Measurements from ENCODE around the gene SP140. TPM values are rescaled to one million over a fixed set of nuclear protein-coding genes. Genes with fewer than 3 reads are reported as not detected.
"Not testable (repeated sequence)": the region's sequence is repeated elsewhere in the genome, so short reads cannot be mapped to it uniquely, and the experiment has no call there.

Gene SP140
- total RNA-seq, 1 experiment from 2014 or later: 0.41 TPM

DNA sequence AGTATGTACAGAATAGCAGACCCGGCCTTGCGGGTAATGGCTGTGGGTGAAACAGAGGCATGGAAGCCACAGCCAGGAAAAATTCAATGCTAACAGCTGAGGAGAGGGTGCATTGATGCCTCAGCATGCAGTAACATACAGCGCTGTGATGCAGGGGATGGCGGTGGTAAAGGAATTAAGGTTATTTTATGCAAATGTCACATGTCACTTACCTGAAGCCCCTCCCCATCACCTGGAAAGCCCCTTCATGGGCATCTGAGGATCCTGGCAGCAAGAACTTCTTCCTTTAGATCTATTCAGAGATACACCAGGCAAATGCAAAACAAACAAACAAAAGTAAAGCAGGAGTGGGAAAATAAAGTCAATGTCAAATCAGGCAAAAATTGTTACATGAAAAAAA lies 4.0 kb upstream of the SP140 start:
- in situ Hi-C loops (cut with HindIII; ENCODE audit: low sequenced_read_pairs): no loop called here
- no peak for DNase-seq (ENCODE audit: low spot score)

- DNase-seq (ENCODE audit: low spot score); in situ Hi-C loops (cut with HindIII; ENCODE audit: low sequenced_read_pairs): not testable (repeated sequence)
Observed at GRCh38 chr2:230222829-230223228, 2.7 kb upstream of the SP140 start.

DNA sequence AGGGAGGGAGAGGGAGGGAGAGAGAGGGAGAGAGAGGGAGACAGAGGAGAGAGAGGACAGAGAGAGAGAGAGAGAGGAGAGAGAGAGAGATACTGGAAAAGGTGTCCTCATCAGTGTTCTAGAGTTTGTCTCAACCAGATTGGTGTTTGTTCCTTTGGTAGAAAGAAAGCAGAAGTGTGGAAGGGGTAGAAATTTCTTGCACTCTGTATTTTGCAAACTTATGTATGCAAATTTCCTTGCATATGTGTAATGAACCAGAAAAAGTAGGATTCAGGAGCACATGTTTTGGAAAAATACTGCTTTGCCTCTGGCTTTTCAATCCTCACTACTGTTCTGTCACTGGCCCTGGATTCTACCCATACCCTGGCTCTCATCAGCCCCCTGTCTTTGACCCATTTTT lies 1.1 kb upstream of the SP140 start:
- no peak for DNase-seq (ENCODE audit: low spot score)
- in situ Hi-C loops (cut with HindIII; ENCODE audit: low sequenced_read_pairs): no loop called here

GRCh38 chr2:230226051-230226551 lies 565 bp downstream of the SP140 start:
- DNase-seq (ENCODE audit: low spot score): no peak
- in situ Hi-C loops (cut with HindIII; ENCODE audit: low sequenced_read_pairs): no loop called here

GRCh38 chr2:230227216-230227615 lies 1.7 kb downstream of the SP140 start:
- DNase-seq (ENCODE audit: low spot score): no peak
- in situ Hi-C loops (cut with HindIII; ENCODE audit: low sequenced_read_pairs): no loop called here

DNA sequence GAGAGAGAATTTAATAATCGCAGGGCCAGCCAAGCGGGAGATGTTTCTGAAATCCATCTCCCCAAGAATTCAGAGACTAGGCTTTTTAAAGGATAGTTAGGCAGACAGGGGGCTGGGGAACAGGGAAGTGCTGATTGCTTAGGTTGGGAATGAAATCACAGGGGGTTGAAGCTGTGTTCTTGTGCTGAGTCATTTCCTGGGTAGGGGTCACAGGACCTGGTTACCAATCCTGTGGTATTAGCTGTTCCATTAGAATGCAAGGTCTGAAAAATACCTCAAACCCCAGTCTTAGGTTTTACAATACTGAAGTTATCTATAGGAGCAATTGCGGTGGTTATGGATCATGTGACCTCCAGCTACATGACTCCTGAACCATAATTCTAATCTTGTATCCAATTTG lies 4.6 kb downstream of the SP140 start:
- peak; percentile 6 for DNase-seq (ENCODE audit: low spot score)
- in situ Hi-C loops (cut with HindIII; ENCODE audit: low sequenced_read_pairs): no loop called here

DNA sequence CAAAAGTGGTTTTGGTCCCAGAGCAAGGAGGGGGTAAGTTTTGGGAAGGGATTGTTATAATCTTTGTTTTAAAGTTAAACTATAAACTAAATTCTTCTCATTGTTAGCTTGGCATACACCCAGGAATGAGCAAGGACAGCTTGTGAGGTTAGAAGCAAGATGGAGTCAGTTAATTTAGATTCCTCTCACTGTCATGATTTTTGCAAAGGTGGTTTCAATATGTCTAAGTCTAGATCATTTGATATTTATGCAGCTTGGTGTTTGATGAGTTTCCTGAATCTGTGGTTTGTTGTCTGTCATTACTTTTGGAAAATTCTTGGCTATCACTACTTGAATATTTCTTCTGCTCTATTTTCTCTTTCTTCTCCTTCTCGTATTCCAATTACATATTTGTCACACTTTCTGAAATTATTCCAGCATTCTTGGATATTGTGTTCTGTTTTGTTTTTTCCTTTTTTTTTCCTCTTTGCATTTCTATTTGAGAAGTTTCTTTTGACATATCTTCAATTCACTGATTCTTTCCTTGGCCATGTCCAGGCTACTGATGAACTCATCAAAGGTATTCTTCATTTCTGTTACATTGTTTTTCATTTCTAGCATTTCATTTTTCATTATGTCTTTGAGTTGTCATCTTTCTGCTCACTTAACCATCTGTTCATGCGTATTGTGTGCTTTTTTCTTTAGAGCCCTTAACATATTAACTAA lies 5.1 kb downstream of the SP140 start:
- DNase-seq (ENCODE audit: low spot score): no peak
- in situ Hi-C loops (cut with HindIII; ENCODE audit: low sequenced_read_pairs): no loop called here

DNA sequence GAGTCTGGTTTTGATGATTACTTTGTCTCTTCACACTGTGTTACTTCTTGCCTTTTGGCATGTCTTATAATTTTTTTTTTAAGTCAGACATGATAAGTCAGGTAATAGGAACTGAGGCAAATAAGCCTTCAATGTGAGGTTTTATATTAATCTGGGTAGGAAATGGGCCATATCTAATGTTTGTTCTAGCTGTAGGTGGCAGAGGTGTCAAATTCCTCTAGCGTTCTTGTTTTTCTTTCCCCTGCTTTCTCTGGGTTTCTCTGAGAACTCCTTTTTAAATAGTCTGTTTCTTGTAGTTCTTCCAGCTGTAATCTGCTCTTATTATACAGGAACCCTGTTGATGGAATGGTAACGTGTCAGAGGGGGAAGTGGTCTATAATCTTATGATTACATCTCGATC lies 5.7 kb downstream of the SP140 start:
- in situ Hi-C loops (cut with HindIII; ENCODE audit: low sequenced_read_pairs): no loop called here
- DNase-seq (ENCODE audit: low spot score): no peak

GRCh38 chr2:230234122-230234722 lies 8.7 kb downstream of the SP140 start:
- in situ Hi-C loops (cut with HindIII; ENCODE audit: low sequenced_read_pairs): no loop called here
- DNase-seq (ENCODE audit: low spot score): no peak

DNA sequence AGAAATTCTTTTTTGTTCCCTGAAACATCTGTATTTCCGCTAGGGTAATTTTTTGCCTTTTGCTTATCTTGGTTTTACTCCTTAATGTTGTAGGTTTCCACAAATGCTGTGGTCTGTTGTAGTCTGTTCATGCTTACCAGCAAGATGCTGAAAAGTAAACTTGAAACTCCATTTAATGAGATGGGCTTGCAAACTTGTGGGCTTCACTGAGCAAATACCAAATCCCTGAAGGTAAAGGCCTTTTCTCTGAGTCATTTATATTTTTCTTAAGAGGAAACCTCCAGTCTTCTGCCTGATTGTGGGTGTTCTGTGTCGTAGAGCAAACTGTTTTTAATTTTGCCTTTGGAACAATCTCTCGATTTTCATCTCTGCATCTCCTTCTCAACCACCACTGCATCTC lies 9.3 kb downstream of the SP140 start:
- DNase-seq (ENCODE audit: low spot score): no peak
- in situ Hi-C loops (cut with HindIII; ENCODE audit: low sequenced_read_pairs): no loop called here

DNA sequence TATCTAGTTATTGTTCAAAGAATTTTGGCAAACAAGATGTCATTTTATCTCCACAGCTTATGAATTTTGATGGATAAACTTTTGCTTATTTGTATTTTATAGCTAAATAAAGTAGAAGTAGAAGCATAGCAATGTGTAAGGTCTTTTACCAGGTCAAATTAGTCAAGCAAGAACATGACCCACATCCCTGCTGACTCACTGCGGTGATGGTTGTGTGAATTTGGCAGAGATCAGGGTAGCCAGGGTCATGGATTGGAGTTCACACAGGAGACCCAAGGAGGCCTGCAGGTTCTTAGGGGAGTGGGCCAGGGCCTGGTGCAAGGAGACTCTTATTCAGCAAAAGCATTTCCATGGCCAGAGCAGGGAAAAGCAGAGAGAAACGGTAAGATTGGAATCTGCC lies 18.7 kb downstream of the SP140 start:
- DNase-seq (ENCODE audit: low spot score): no peak
- in situ Hi-C loops (cut with HindIII; ENCODE audit: low sequenced_read_pairs): no loop called here

GRCh38 chr2:230246206-230246605 lies 20.7 kb downstream of the SP140 start:
- in situ Hi-C loops (cut with HindIII; ENCODE audit: low sequenced_read_pairs): no loop called here
- no peak for DNase-seq (ENCODE audit: low spot score)

GRCh38 chr2:230250231-230250630 lies 24.7 kb downstream of the SP140 start:
- DNase-seq (ENCODE audit: low spot score): no peak
- in situ Hi-C loops (cut with HindIII; ENCODE audit: low sequenced_read_pairs): no loop called here

- no peak for DNase-seq (ENCODE audit: low spot score)
- in situ Hi-C loops (cut with HindIII; ENCODE audit: low sequenced_read_pairs): no loop called here
Observed at GRCh38 chr2:230254152-230254881, 28.8 kb downstream of the SP140 start.

DNA sequence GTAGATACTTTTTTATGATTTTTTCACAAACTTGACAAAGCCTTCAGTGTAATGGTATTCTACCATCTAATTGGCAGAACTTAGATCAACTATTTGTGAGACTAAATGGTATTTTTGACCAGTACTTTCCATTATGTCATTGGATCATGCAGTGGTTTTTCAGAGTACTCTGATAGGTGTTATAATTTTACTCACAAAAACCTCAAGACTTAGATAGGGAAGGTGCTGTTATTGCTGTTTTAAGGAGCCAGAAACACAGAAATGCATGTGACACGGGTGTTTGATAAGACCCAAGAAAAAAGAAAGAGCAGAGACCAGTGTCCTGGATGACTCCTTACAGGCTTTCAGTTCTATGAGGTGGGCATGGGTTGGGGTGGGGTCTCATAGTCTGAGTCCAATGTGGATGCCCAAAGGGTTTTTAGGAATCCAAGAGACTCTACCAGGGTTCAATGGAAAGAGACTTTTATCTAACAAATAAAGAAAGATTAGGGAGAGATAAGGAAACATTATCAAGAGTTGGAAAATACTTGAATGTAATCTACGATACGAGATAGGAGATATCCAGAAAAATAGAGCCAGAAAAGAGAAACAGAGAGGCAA lies 31.3 kb downstream of the SP140 start:
- in situ Hi-C loops (cut with HindIII; ENCODE audit: low sequenced_read_pairs): no loop called here

DNA sequence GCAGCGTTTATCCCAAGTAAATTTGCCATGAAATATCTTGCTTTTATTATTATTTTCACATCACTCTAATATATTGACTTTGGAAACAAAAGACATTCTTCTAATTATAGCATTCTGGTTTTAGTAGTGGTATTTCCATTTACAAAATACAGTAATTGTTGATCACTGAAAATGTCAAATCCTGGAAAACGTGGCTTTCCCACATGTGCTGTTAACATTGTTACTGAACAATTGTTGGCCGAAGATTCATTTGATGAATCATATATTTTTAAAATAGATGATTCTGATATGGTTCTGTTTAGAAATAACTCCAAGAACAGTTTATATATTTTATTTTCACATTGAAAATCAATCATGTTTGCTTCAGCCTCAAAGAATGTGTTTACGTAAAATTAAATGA lies 32.9 kb downstream of the SP140 start:
- DNase-seq (ENCODE audit: low spot score): no peak
- in situ Hi-C loops (cut with HindIII; ENCODE audit: low sequenced_read_pairs): no loop called here

More for the DNA sequence above, 31.3 kb downstream of the SP140 start:
- no peak for DNase-seq (ENCODE audit: low spot score)

GRCh38 chr2:230262246-230262645 lies 36.7 kb downstream of the SP140 start:
- DNase-seq (ENCODE audit: low spot score): no peak
- in situ Hi-C loops (cut with HindIII; ENCODE audit: low sequenced_read_pairs): no loop called here

GRCh38 chr2:230264945-230265344 lies 39.4 kb downstream of the SP140 start:
- in situ Hi-C loops (cut with HindIII; ENCODE audit: low sequenced_read_pairs); DNase-seq (ENCODE audit: low spot score): not testable (repeated sequence)

DNA sequence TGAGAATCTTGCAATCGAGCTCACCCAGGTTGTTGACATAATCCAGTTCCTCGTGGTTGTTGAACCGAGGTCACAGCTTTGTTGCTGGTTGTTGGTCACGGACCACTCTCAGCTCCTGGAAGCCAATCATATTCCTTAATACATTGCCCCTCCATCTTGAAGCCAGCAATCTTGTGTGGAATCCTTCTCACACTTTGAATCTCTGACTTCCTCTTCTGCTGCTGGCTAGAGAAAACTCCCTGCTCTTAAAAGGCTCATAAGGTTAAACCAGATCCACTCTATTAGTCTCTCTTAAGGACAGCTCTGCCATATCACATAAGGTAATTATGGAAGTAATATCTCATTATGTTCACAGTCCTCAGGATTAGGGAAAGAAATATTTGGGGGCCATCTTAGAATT lies 41.1 kb downstream of the SP140 start:
- in situ Hi-C loops (cut with HindIII; ENCODE audit: low sequenced_read_pairs): no loop called here
- DNase-seq (ENCODE audit: low spot score): no peak

GRCh38 chr2:230267059-230267458 lies 41.5 kb downstream of the SP140 start:
- no peak for DNase-seq (ENCODE audit: low spot score)
- in situ Hi-C loops (cut with HindIII; ENCODE audit: low sequenced_read_pairs): no loop called here
